ENCODE results near the gene ADARB2. TPM values are rescaled to one million over a fixed set of nuclear protein-coding genes. Genes with fewer than 3 reads are reported as not detected.

Gene ADARB2
- total RNA-seq, 2 experiments from 2014 or later: 1.3 to 1.4 TPM

DNA sequence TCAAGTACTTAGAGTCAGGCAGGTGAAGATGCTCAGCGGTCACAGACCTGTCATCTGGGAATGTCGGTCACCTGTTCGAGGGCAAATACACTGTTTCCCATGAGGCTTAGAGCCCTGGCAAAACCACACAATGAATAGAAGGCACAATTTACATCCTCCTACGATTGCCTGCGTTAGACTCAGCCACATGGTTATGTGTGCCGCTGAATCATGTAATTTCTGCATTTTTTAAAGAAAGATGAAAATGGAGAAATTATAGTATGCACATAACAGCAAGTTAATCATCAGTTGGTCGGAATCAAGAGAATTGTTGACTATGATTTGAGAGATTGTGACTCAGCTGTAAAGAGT lies 158.2 kb downstream of the ADARB2 start:
- no peaks in the 10 kb centered on the region for H3K36me3 Mint-ChIP-seq (ENCODE audit: low read depth)
- H3K9me3 Mint-ChIP-seq: no peaks in the 10 kb centered on the region
- H3K4me3 Mint-ChIP-seq: no peak overlapping the region
- H3K4me1 Mint-ChIP-seq (ENCODE audit: low read depth): no peaks in the 10 kb centered on the region
- no peak overlapping the region for H3K27ac Mint-ChIP-seq
- no peak for DNase-seq
- CTCF ChIA-PET: no interaction called here
- intact Hi-C loops (cut with micrococcal nuclease): no loop called here
- peaks cover 4% of the 10 kb centered on the region for H3K27me3 Mint-ChIP-seq (ENCODE audit: low read depth)

- intact Hi-C loops (cut with micrococcal nuclease): no loop called here
- Mint-ChIP-seq H3K27me3 (ENCODE audit: low read depth) (peaks cover 4% of the 10 kb centered on the region), H3K4me1 (ENCODE audit: low read depth) (no peaks in the 10 kb centered on the region), H3K36me3 (ENCODE audit: low read depth) (no peaks in the 10 kb centered on the region), H3K9me3 (no peaks in the 10 kb centered on the region), H3K4me3 (no peak overlapping the region), H3K27ac (no peak overlapping the region)
- no peak for DNase-seq
- CTCF ChIA-PET: no interaction called here
Observed at GRCh38 chr10:1578392-1579140, 158.8 kb downstream of the ADARB2 start.

GRCh38 chr10:1577945-1578344 lies 159.4 kb downstream of the ADARB2 start:
- peaks cover 4% of the 10 kb centered on the region for H3K27me3 Mint-ChIP-seq (ENCODE audit: low read depth)
- no peak overlapping the region for H3K4me3 Mint-ChIP-seq
- no peaks in the 10 kb centered on the region for H3K9me3 Mint-ChIP-seq
- intact Hi-C loops (cut with micrococcal nuclease): no loop called here
- no peak for DNase-seq
- H3K4me1 Mint-ChIP-seq (ENCODE audit: low read depth): no peaks in the 10 kb centered on the region
- CTCF ChIA-PET: no interaction called here
- H3K36me3 Mint-ChIP-seq (ENCODE audit: low read depth): no peaks in the 10 kb centered on the region
- no peak overlapping the region for H3K27ac Mint-ChIP-seq

GRCh38 chr10:1577373-1577770 lies 160.0 kb downstream of the ADARB2 start:
- intact Hi-C loops (cut with micrococcal nuclease): no loop called here
- Mint-ChIP-seq H3K27me3 (ENCODE audit: low read depth) (peaks cover 5% of the 10 kb centered on the region), H3K4me3 (no peak overlapping the region), H3K9me3 (no peaks in the 10 kb centered on the region), H3K4me1 (ENCODE audit: low read depth) (no peaks in the 10 kb centered on the region), H3K36me3 (ENCODE audit: low read depth) (no peaks in the 10 kb centered on the region), H3K27ac (no peak overlapping the region)
- CTCF ChIA-PET: no interaction called here
- DNase-seq: no peak

DNA sequence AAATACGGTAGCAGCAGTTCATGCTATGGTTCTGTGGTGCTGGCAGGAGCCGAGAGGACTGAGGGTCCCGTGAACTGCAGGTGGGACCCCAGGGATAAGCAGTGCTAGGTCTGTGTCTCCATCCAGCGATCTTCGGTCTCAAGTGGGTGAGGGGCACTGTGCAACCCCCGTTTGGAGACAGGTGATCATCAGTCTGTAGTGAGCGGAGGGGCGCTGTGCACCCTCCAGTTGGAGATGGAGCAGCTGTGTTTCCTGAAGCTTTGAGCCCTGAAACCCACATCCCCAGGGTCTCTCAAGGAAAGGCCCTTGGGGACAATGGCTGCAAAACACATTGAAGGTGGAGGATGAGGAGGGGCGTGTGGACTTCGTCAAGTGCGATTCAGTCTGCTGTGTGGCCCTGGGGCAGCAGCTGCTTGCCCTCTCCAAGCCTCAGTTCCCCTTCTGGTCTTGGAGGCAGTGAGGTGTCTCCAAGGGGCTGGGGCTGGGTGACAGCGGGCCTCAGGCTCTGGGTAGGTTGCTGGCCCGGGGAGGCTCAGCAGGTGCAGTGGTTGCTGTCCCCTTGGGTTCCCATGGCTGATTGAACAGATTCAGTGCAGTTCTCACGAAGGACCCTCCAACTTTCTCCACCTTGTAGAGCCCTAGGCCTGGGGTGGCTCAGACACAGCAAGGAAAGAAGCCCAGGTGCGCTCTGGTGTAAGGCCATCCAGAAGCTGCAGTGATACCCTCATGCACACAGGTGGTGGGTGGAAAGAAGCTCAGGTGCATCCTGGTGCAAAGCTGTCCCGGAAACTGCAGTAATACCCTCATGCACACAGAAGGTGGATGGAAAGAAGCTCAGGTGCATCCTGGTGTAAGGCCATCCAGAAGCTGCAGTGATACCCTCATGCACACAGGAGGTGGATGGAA lies 160.6 kb downstream of the ADARB2 start:
- H3K27ac Mint-ChIP-seq: no peak overlapping the region
- intact Hi-C loops (cut with micrococcal nuclease): no loop called here
- no peak for DNase-seq
- no peaks in the 10 kb centered on the region for H3K36me3 Mint-ChIP-seq (ENCODE audit: low read depth)
- no peaks in the 10 kb centered on the region for H3K9me3 Mint-ChIP-seq
- no peaks in the 10 kb centered on the region for H3K4me1 Mint-ChIP-seq (ENCODE audit: low read depth)
- H3K27me3 Mint-ChIP-seq (ENCODE audit: low read depth): peaks cover 11% of the 10 kb centered on the region
- CTCF ChIA-PET: no interaction called here
- H3K4me3 Mint-ChIP-seq: no peak overlapping the region

- no peaks in the 10 kb centered on the region for H3K9me3 Mint-ChIP-seq
- no peak overlapping the region for H3K4me3 Mint-ChIP-seq
- H3K27me3 Mint-ChIP-seq (ENCODE audit: low read depth): peaks cover 16% of the 10 kb centered on the region
- H3K4me1 Mint-ChIP-seq (ENCODE audit: low read depth): no peaks in the 10 kb centered on the region
- no peak overlapping the region for H3K27ac Mint-ChIP-seq
- intact Hi-C loops (cut with micrococcal nuclease): no loop called here
- H3K36me3 Mint-ChIP-seq (ENCODE audit: low read depth): no peaks in the 10 kb centered on the region
- CTCF ChIA-PET: no interaction called here
- no peak for DNase-seq
Observed at GRCh38 chr10:1575481-1576244, 161.7 kb downstream of the ADARB2 start.

- no peak for DNase-seq
- no peaks in the 10 kb centered on the region for H3K9me3 Mint-ChIP-seq
- no peaks in the 10 kb centered on the region for H3K4me1 Mint-ChIP-seq (ENCODE audit: low read depth)
- intact Hi-C loops (cut with micrococcal nuclease): no loop called here
- no peaks in the 10 kb centered on the region for H3K36me3 Mint-ChIP-seq (ENCODE audit: low read depth)
- no peak overlapping the region for H3K27ac Mint-ChIP-seq
- peaks cover 16% of the 10 kb centered on the region for H3K27me3 Mint-ChIP-seq (ENCODE audit: low read depth)
- no peak overlapping the region for H3K4me3 Mint-ChIP-seq
- CTCF ChIA-PET: no interaction called here
Observed at GRCh38 chr10:1574719-1575118, 162.6 kb downstream of the ADARB2 start.

- Mint-ChIP-seq H3K4me3 (no peak overlapping the region), H3K36me3 (ENCODE audit: low read depth) (no peaks in the 10 kb centered on the region), H3K4me1 (ENCODE audit: low read depth) (no peaks in the 10 kb centered on the region), H3K27me3 (ENCODE audit: low read depth) (peaks cover 16% of the 10 kb centered on the region), H3K27ac (no peak overlapping the region), H3K9me3 (no peaks in the 10 kb centered on the region)
- no peak for DNase-seq
- CTCF ChIA-PET: no interaction called here
- intact Hi-C loops (cut with micrococcal nuclease): no loop called here
Observed at GRCh38 chr10:1573981-1574380, 163.3 kb downstream of the ADARB2 start.

DNA sequence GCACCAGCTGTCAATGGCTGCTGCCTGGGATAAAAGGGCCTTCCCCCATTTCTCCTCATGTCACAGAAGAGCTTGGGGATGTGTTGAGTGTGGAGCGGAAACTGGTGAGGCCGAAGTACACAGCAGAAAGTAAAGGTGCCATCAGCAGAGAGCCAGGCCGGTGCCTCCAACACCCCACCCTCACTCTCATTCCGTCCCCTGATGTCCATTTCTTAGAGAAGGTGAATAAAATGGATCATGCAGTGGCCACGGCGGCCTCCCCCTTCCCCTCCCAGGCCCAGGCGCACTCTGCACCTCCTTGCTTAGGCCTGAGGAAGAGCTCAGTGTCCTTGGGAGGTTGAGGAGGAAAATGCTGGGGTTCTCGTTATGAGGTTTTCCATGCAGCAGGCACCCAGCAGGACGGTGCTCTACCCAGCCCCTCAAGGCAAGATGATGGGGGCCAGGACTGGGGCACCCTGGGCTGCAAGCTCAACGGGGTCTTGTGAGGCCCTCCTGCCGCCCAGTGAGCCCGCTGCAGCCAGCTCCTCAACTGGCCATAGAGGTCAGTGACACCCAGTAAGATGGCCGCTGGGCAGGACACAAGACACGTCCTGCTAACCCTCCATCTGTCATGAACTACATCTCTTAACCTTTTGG lies 163.9 kb downstream of the ADARB2 start:
- H3K27me3 Mint-ChIP-seq (ENCODE audit: low read depth): peaks cover 16% of the 10 kb centered on the region
- no peak overlapping the region for H3K27ac Mint-ChIP-seq
- no peak overlapping the region for H3K4me3 Mint-ChIP-seq
- DNase-seq: no peak
- no peaks in the 10 kb centered on the region for H3K9me3 Mint-ChIP-seq
- CTCF ChIA-PET: no interaction called here
- intact Hi-C loops (cut with micrococcal nuclease): no loop called here
- H3K4me1 Mint-ChIP-seq (ENCODE audit: low read depth): no peaks in the 10 kb centered on the region
- H3K36me3 Mint-ChIP-seq (ENCODE audit: low read depth): no peaks in the 10 kb centered on the region

DNA sequence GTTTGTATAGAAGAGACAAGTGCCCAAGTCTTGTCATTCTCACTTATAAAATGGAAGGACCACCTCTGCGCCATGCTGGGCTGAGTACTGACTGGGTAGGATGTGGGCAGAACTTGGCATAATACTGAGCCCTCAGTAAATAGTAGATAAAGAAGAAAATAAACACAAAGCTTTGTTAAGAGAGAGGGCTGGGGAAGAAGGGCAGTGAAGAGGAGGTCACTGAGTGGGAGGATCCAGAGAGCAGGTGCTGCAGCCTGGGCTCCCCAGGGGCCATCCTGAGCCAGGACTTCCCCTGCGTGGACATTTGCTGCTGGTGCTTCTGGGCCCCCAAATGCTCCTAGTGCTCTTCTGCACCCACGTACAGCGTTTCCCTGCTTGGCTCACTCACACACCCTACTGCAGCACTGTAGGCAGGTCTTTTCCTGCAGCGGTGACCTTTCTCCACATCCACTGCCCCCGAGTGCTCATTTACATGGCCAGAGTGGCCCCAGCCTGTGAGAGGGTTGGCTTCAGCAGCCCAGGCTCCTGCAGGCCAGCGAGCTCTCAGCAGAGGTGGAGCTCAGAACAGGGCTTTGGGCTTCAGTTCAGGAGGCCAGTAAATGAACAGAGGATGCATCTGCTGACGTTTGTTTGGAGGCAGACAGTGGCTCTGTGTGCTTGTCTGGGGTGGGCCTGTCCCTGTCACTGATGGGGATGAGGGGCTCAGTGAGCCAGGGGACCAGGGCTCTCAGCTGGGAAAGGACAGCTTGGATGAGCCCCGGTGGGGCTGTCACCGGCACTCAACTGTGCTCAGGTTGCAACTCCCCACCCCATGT lies 164.6 kb downstream of the ADARB2 start:
- Mint-ChIP-seq H3K4me1 (ENCODE audit: low read depth) (no peaks in the 10 kb centered on the region), H3K27ac (no peak overlapping the region), H3K27me3 (ENCODE audit: low read depth) (peaks cover 16% of the 10 kb centered on the region), H3K9me3 (no peaks in the 10 kb centered on the region), H3K4me3 (no peak overlapping the region), H3K36me3 (ENCODE audit: low read depth) (no peaks in the 10 kb centered on the region)
- CTCF ChIA-PET: no interaction called here
- intact Hi-C loops (cut with micrococcal nuclease): no loop called here
- no peak for DNase-seq

DNA sequence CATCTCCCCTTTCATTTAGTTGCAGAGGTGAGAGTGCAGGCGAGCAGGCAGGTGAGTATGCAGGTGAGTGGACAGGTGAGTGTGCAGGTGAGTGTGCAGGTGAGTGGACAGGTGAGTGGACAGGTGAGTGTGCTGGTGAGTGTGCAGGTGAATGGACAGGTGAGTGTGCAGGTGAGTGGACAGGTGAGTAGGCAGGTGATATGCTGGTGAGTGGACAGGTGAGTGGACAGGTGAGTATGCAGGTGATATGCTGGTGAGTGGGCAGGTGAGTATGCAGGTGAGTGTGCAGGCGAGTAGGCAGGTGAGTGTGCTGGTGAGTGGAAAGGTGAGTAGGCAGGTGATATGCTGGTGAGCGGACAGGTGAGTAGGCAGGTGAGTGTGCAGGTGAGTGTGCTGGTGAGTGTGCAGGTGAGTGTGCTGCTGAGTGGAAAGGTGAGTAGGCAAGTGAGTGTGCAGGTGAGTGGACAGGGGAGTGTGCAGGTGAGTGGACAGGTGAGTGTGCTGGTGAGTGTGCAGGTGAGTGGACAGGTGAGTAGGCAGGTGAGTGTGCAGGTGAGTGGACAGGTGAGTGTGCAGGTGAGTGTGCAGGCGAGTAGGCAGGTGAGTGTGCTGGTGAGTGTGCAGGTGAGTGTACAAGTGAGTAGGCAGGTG lies 165.6 kb downstream of the ADARB2 start:
- intact Hi-C loops (cut with micrococcal nuclease): no loop called here
- Mint-ChIP-seq H3K4me1 (ENCODE audit: low read depth) (no peaks in the 10 kb centered on the region), H3K36me3 (ENCODE audit: low read depth) (no peaks in the 10 kb centered on the region), H3K9me3 (no peaks in the 10 kb centered on the region), H3K27ac (no peak overlapping the region), H3K27me3 (ENCODE audit: low read depth) (peaks cover 16% of the 10 kb centered on the region), H3K4me3 (no peak overlapping the region)
- no peak for DNase-seq
- CTCF ChIA-PET: no interaction called here

All from activated naive CD4-positive, alpha-beta T cell treated with anti-CD3 and anti-CD28 coated beads for 36 hours (primary cell).